Uterus (tissue), 4 donors: ENCODE data around the gene CHST8. TPM values are rescaled to one million over a fixed set of nuclear protein-coding genes. Genes with fewer than 3 reads are reported as not detected.

ENCODE experiments used
- DNase-seq, 2 donors: peaks; one replicate each; pipeline ENCODE4 v3.0.0-alpha.2; 2019 to 2020
- H3K27ac ChIP-seq, 2 donors: fragments of 200-600 bp; sonication (generic); 1 replicate in 1 of 2; 2 replicates in 1 of 2; pipeline ENCODE4 v1.5.1; 2016 to 2018
- H3K27me3 ChIP-seq, 2 donors: fragments of 200-600 bp; sonication (generic); one replicate each; pipeline ENCODE4 v1.5.1; 2018 to 2019; ENCODE audit warnings: control low read depth in 1 of 2
- H3K36me3 ChIP-seq, 2 donors: fragments of 200-600 bp; sonication (generic); one replicate each; pipeline ENCODE4 v1.5.1; 2019; ENCODE audit warnings: control low read depth in 1 of 2
- H3K4me1 ChIP-seq, 2 donors: fragments of 200-600 bp; sonication (generic); one replicate each; pipeline ENCODE4 v1.5.1; 2018 to 2019; ENCODE audit warnings: control low read depth in 1 of 2
- H3K4me3 ChIP-seq, 2 donors: fragments of 200-600 bp; sonication (generic); 1 replicate in 1 of 2; 2 replicates in 1 of 2; pipeline ENCODE4 v1.5.1; 2018 to 2019; ENCODE audit warnings: mild to moderate bottlenecking in 1 of 2
- H3K9me3 ChIP-seq, 2 donors: fragments of 200-600 bp; sonication (generic); one replicate each; pipeline ENCODE4 v1.5.1; 2019; ENCODE audit warnings: control low read depth in 1 of 2
- CTCF ChIP-seq, 4 experiments: fragments of 200-600 bp in 2 of 4; fragments of 450-650 bp in 2 of 4; sonication (generic) in 2 of 4; IDR thresholded peaks; one replicate each; pipeline ENCODE4 v1.5.1; 2016 to 2019; ENCODE audit warnings: antibody characterized with exemption in 4 of 4, mild to moderate bottlenecking in 2 of 4, moderate library complexity in 1 of 4
- POLR2A ChIP-seq, 2 donors: fragments of 450-650 bp; IDR thresholded peaks; one replicate each; pipeline ENCODE4 v1.6.1; 2016; ENCODE audit warnings: antibody characterized with exemption in 2 of 2, mild to moderate bottlenecking in 1 of 2, moderate library complexity in 1 of 2
- intact Hi-C: fragments of 100-400 bp; cut with DNase I; formaldehyde crosslinking; loops from one replicate; pipeline ENCODE4 v1.15.1; 2023; ENCODE audit warnings: low total_unique reads
- total RNA-seq, 4 donors: library from RNA; depleted of rRNA in 3 of 4; stranded (reverse); fragments of >200 nt in 3 of 4; gene quantifications; one replicate each; pipeline versions ENCODE4 v1.1.0 to v1.2.4, GENCODE V29; 2014 to 2023
- donor health status: DM: yes; HTN: yes; CAD: no.

The CHST8 gene
- total RNA-seq, 4 donors from 2014 or later: 0.26 to 0.95 (median 0.69) TPM; not detected in 1

- no peak for DNase-seq
- TF ChIP-seq POLR2A (IDR thresholded peaks at IDR 0.05) (no peak), CTCF (IDR thresholded peaks at IDR 0.05) (no peak)
- intact Hi-C loops: no loop called here
These were observed 82.5 kb downstream of the CHST8 start for GRCh38 chr19:33704271-33704670.

DNA sequence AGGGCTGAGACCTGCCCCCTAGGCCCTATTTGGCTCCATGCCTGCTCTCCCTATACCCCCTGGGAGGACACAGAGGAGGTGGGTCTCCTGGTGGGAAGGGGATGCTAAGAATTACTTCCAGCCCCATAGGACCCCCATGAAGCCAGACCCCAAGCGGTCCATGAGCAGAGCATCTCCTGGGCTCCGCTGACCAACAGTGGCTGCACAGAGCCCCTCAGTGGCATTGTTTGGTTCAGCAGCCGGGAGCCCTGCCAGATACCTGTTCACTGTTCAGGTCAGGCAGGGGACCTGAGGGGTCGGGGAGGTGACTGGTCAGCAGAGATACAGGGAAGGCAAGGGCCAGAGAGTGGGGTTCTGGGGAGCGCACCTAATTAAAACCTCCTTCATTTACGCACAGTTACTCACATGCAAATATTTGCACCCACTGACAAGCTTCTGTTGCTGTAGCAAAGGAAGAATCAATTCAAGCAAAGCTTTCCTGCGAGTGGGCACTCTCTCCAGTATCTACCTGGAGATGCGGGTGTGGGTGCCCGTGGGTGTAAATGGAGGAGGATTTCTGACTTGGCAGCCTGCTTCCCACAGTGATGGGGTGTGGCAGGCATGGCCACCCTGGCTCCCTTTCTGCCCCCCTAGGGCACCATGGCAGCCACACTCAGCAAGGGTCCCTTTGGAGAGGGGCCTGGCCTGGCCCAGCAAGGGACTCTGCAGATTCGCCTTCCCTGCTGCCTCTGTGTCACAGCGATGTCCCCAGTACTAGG lies 83.5 kb downstream of the CHST8 start:
- intact Hi-C loops: no loop called here
- no peak overlapping the region for H3K27ac ChIP-seq
- no peak overlapping the region for H3K4me3 ChIP-seq
- H3K27me3 ChIP-seq: no peaks in the 10 kb centered on the region
- no peaks in the 10 kb centered on the region for H3K4me1 ChIP-seq
- DNase-seq: no peak
- no peaks in the 10 kb centered on the region for H3K36me3 ChIP-seq
- H3K9me3 ChIP-seq: no peaks in the 10 kb centered on the region
- TF ChIP-seq CTCF (IDR thresholded peaks at IDR 0.05) (no peak), POLR2A (IDR thresholded peaks at IDR 0.05) (no peak)

More at GRCh38 chr19:33704271-33704670, 82.5 kb downstream of the CHST8 start:
- H3K27me3 ChIP-seq: no peaks in the 10 kb centered on the region
- H3K4me3 ChIP-seq: no peak overlapping the region
- H3K36me3 ChIP-seq: no peaks in the 10 kb centered on the region
- no peak overlapping the region for H3K27ac ChIP-seq
- no peaks in the 10 kb centered on the region for H3K4me1 ChIP-seq
- H3K9me3 ChIP-seq: no peaks in the 10 kb centered on the region

DNA sequence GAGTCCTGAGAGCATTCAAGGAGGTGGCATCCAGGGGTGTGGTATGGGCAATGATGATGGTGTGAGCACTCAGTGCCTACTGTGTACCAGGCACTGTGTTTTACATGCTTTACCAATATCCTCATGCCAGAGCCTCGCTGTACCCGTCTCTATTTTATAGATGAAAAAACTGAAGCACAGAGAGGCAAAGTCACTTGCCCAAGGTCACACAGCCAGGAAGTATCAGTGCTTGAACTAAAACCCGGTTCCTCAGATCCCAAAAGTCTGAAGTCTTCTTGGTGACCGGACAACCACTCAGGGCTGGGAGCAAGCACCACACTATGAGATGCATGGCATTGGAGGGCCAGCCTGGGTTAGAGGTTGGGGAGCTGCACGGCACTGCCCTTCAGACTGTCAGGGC lies 84.1 kb downstream of the CHST8 start:
- Histone ChIP-seq H3K9me3 (no peaks in the 10 kb centered on the region), H3K36me3 (no peaks in the 10 kb centered on the region), H3K27ac (no peak overlapping the region), H3K4me1 (no peaks in the 10 kb centered on the region), H3K27me3 (no peaks in the 10 kb centered on the region), H3K4me3 (no peak overlapping the region)
- no peak for DNase-seq
- intact Hi-C loops: no loop called here
- TF ChIP-seq CTCF (IDR thresholded peaks at IDR 0.05): no peak
- no peak for TF ChIP-seq POLR2A (IDR thresholded peaks at IDR 0.05)

DNA sequence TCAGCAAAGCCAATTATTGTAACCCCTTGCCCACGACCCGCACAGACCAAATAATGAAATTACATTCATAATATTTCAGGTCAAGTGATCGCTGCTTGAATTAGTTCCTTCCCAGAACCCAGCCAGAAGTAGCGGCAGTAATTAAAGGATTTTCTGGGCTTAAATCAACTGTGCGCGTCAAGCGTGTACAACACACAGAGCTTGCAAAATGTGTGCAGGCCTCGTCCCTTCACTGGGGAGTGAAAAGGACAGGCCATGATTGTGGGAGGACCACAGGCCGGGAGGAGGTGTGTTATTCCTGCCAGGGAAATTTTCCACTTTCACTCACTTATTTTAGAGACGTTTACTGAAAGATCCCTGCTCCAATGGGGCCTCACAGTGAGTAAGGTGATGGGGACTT lies 84.9 kb downstream of the CHST8 start:
- H3K4me3 ChIP-seq: no peak overlapping the region
- no peaks in the 10 kb centered on the region for H3K27me3 ChIP-seq
- H3K36me3 ChIP-seq: no peaks in the 10 kb centered on the region
- no peak for DNase-seq
- intact Hi-C loops: no loop called here
- no peak overlapping the region for H3K27ac ChIP-seq
- no peaks in the 10 kb centered on the region for H3K4me1 ChIP-seq
- no peak for TF ChIP-seq CTCF (IDR thresholded peaks at IDR 0.05)
- H3K9me3 ChIP-seq: no peaks in the 10 kb centered on the region

- no peak overlapping the region for H3K27ac ChIP-seq
- intact Hi-C loops: no loop called here
- H3K9me3 ChIP-seq: no peaks in the 10 kb centered on the region
- no peaks in the 10 kb centered on the region for H3K27me3 ChIP-seq
- H3K4me3 ChIP-seq: no peak overlapping the region
- no peaks in the 10 kb centered on the region for H3K4me1 ChIP-seq
- no peak for TF ChIP-seq POLR2A (IDR thresholded peaks at IDR 0.05)
- TF ChIP-seq CTCF (IDR thresholded peaks at IDR 0.05): no peak
- no peaks in the 10 kb centered on the region for H3K36me3 ChIP-seq
- no peak for DNase-seq
These were observed 90.5 kb downstream of the CHST8 start for GRCh38 chr19:33712268-33712667.
